ENCODE results near the gene METTL23. TPM values are rescaled to one million over a fixed set of nuclear protein-coding genes. Genes with fewer than 3 reads are reported as not detected.

Gene METTL23
- total RNA-seq, 1 experiment from 2014 or later: 57.8 TPM

GRCh38 chr17:76755285-76755684 lies 28.6 kb downstream of the METTL23 start (continued):
- TF ChIP-seq SIN3A (IDR thresholded peaks at IDR 0.05; ENCODE audit: low read depth): no peak
- no peak for TF ChIP-seq FOSL1 (IDR thresholded peaks at IDR 0.05; ENCODE audit: low read depth)
- no peak for TF ChIP-seq POLR2AphosphoS5 (IDR thresholded peaks at IDR 0.05; ENCODE audit: low read depth, low read length)
- TF ChIP-seq, protein P1, sequence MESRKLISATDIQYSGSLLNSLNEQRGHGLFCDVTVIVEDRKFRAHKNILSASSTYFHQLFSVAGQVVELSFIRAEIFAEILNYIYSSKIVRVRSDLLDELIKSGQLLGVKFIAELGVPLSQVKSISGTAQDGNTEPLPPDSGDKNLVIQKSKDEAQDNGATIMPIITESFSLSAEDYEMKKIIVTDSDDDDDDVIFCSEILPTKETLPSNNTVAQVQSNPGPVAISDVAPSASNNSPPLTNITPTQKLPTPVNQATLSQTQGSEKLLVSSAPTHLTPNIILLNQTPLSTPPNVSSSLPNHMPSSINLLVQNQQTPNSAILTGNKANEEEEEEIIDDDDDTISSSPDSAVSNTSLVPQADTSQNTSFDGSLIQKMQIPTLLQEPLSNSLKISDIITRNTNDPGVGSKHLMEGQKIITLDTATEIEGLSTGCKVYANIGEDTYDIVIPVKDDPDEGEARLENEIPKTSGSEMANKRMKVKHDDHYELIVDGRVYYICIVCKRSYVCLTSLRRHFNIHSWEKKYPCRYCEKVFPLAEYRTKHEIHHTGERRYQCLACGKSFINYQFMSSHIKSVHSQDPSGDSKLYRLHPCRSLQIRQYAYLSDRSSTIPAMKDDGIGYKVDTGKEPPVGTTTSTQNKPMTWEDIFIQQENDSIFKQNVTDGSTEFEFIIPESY (IDR thresholded peaks at IDR 0.05; ENCODE audit: extremely low read depth, insufficient replicate concordance, low read length): no peak

DNA sequence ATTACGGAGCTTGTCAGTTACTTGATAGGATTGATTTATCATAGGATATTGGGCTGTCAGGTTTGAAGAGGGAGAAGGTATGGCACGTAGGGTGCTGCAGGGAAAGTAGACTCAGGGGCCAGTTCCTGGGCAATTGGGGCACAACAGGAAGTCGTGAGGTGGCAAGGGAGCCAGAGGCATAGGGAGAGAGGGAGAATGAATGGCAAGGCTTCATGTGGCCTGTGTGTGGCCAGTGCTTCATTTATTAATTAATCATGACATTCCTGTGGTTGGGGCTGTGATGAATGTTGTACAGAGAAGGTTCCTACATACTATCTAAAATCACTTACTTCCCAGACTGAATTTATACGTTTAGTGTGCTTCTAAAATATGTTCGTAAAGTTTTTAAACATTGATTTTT lies 30.6 kb downstream of the METTL23 start:
- BruUV-seq (replicated peaks): no TSS peak

More for the DNA sequence above, 30.6 kb downstream of the METTL23 start:
- ChIA-PET CTCF (no interaction called here), RAD21 (ENCODE audit: low non-redundant PET in 1 of 2, low total read pairs in 2 of 2, uncharacterized antibody in 2 of 2, unreplicated experiment in 2 of 2) (no interaction called here), POLR2A (no interaction called here)
- no peak; the same call in 1 of the 2 replicates for ATAC-seq
- Histone ChIP-seq H3K9me2 (ENCODE audit: insufficient read depth) (no peaks in the 10 kb centered on the region), H2AFZ (ENCODE audit: low read depth, low read length, poor library complexity, severe bottlenecking) (no peak overlapping the region), H3K9me3 (ENCODE audit: control insufficient read depth in 1 of 2, insufficient read depth in 1 of 2, low read depth in 1 of 2, low read length in 2 of 2) (no peaks in the 10 kb centered on the region), H3K79me2 (ENCODE audit: insufficient read depth, low read length) (no peaks in the 10 kb centered on the region), H3K27ac (ENCODE audit: low read depth, low read length) (no peak overlapping the region), H4K20me1 (ENCODE audit: insufficient read depth) (no peaks in the 10 kb centered on the region), H3K4me3 (replicated peaks in 1 of 2; ENCODE audit: low read depth in 1 of 2, low read length in 2 of 2) (no peak overlapping the region), H3K27me3 (ENCODE audit: insufficient read depth, low read length) (no peaks in the 10 kb centered on the region), H3K36me3 (ENCODE audit: control insufficient read depth in 1 of 2, insufficient read depth in 2 of 2, low read length in 2 of 2) (no peaks in the 10 kb centered on the region), H3K4me2 (ENCODE audit: low read length) (no peak overlapping the region), H3K9ac (ENCODE audit: low read length) (no peak overlapping the region), H3K4me1 (ENCODE audit: control insufficient read depth in 1 of 2, insufficient read depth in 2 of 2, low read length in 2 of 2) (peaks cover 3 to 14% of the 10 kb centered on the region in 2 experiments; a peak in 3 of 4 replicates)
- TF ChIP-seq POLR2AphosphoS5 (IDR thresholded peaks at IDR 0.05; ENCODE audit: low read depth, low read length) (no peak), ZNF274 (IDR thresholded peaks at IDR 0.05; ENCODE audit: low read depth, low read length) (no peak), REST (IDR thresholded peaks at IDR 0.05; ENCODE audit: low read depth) (no peak), SP1 (IDR thresholded peaks at IDR 0.05; ENCODE audit: low read depth) (no peak), CBX3 (IDR thresholded peaks at IDR 0.05; ENCODE audit: low read depth) (no peak), POLR2A (IDR thresholded peaks at IDR 0.05; ENCODE audit: borderline replicate concordance, extremely low read depth, insufficient read depth, insufficient read length) (no peak), YY1 (IDR thresholded peaks at IDR 0.05; ENCODE audit: extremely low read depth, insufficient replicate concordance, low read depth, low read length) (no peak), RAD21 (IDR thresholded peaks at IDR 0.05; ENCODE audit: low read depth) (no peak)
- TF ChIP-seq, protein P2, sequence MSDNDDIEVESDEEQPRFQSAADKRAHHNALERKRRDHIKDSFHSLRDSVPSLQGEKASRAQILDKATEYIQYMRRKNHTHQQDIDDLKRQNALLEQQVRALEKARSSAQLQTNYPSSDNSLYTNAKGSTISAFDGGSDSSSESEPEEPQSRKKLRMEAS (IDR thresholded peaks at IDR 0.05): no peak
- TF ChIP-seq, protein P1 (IDR thresholded peaks at IDR 0.05; ENCODE audit: extremely low read depth, insufficient replicate concordance, low read length): no peak
- intact Hi-C loops (cut with micrococcal nuclease): no loop called here
- no peak for DNase-seq (ENCODE audit: low read depth, low spot score)

All from HCT116 (cell line).